Measurements from ENCODE around the gene SPTBN1. TPM values are rescaled to one million over a fixed set of nuclear protein-coding genes. Genes with fewer than 3 reads are reported as not detected.

SPTBN1 gene
- total and polyA plus RNA-seq, 2 of the 13 experiments (the other 11 are each of a cell fraction or from before 2014, with no cell fraction given): 123 to 299 TPM

- TF ChIP-seq GABPA (IDR thresholded peaks at IDR 0.05; ENCODE audit: low read depth, low read length): no peak
- no peak for TF ChIP-seq GABPA (CRISPR knock-in tag; IDR thresholded peaks at IDR 0.05; ENCODE audit: low read depth)
- no peak for TF ChIP-seq MTF1 (CRISPR knock-in tag; IDR thresholded peaks at IDR 0.05)
- TF ChIP-seq KLF12 (CRISPR knock-in tag; IDR thresholded peaks at IDR 0.05; ENCODE audit: borderline replicate concordance): 0 out of 2 replicates have a peak, but pooled peaks have one; percentile 56
- TF ChIP-seq ZNF615 (CRISPR knock-in tag; IDR thresholded peaks at IDR 0.05; ENCODE audit: borderline replicate concordance): no peak
- TF ChIP-seq IKZF4 (CRISPR knock-in tag; IDR thresholded peaks at IDR 0.05; ENCODE audit: borderline replicate concordance, low read depth, not compliant biosample characterization): no peak
- peak; percentile 58; the same call in 1 of the 2 replicates for TF ChIP-seq RBFOX2 (IDR thresholded peaks at IDR 0.05; ENCODE audit: low read depth, low read length)
- TF ChIP-seq, protein P1, sequence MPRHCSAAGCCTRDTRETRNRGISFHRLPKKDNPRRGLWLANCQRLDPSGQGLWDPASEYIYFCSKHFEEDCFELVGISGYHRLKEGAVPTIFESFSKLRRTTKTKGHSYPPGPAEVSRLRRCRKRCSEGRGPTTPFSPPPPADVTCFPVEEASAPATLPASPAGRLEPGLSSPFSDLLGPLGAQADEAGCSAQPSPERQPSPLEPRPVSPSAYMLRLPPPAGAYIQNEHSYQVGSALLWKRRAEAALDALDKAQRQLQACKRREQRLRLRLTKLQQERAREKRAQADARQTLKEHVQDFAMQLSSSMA (CRISPR knock-in tag; IDR thresholded peaks at IDR 0.05): no peak
- TF ChIP-seq YEATS4 (CRISPR knock-in tag; IDR thresholded peaks at IDR 0.05; ENCODE audit: borderline replicate concordance): no peak; the same call in none of the 2 replicates
- no peak for TF ChIP-seq NR1H2 (CRISPR knock-in tag; IDR thresholded peaks at IDR 0.05; ENCODE audit: borderline replicate concordance, low read depth)
- TF ChIP-seq ELF4 (CRISPR knock-in tag; IDR thresholded peaks at IDR 0.05; ENCODE audit: borderline replicate concordance): no peak
- no peak for TF ChIP-seq ZFP36 (IDR thresholded peaks at IDR 0.05; ENCODE audit: borderline replicate concordance, low read depth, low read length, partially characterized antibody)
- TF ChIP-seq MYNN (CRISPR knock-in tag; IDR thresholded peaks at IDR 0.05; ENCODE audit: low read depth): no peak
- no peak for TF ChIP-seq SOX13 (IDR thresholded peaks at IDR 0.05)
- TF ChIP-seq SOX13 (CRISPR knock-in tag; conservative IDR thresholded peaks at IDR 0.05 in 1 of 2, IDR thresholded peaks at IDR 0.05 in 1 of 2): no peak
- TF ChIP-seq CENPT (CRISPR knock-in tag; IDR thresholded peaks at IDR 0.05; ENCODE audit: low read depth): no peak
- no peak for TF ChIP-seq MEIS2 (CRISPR knock-in tag; IDR thresholded peaks at IDR 0.05)
- no peak for TF ChIP-seq ZMYM2 (CRISPR knock-in tag; IDR thresholded peaks at IDR 0.05)
- no peak; the same call in 1 of the 2 replicates for TF ChIP-seq ZNF788 (CRISPR knock-in tag; IDR thresholded peaks at IDR 0.05; ENCODE audit: borderline replicate concordance)
- no peak for TF ChIP-seq ZNF510 (CRISPR knock-in tag; IDR thresholded peaks at IDR 0.05; ENCODE audit: low read depth)
- no peak; the same call in 1 of the 2 replicates for TF ChIP-seq MAZ (IDR thresholded peaks at IDR 0.05; ENCODE audit: borderline replicate concordance, low read depth, low read length)
- TF ChIP-seq MAZ (CRISPR knock-in tag; IDR thresholded peaks at IDR 0.05; ENCODE audit: low read depth): peak; percentile 11; the same call in 1 of the 2 replicates
- TF ChIP-seq ZNF33B (CRISPR knock-in tag; IDR thresholded peaks at IDR 0.05): no peak
- no peak for TF ChIP-seq ZNF850 (CRISPR knock-in tag; conservative IDR thresholded peaks at IDR 0.05)
- no peak for TF ChIP-seq ZNF766 (CRISPR knock-in tag; IDR thresholded peaks at IDR 0.05; ENCODE audit: borderline replicate concordance)
- no peak for TF ChIP-seq SETDB1 (CRISPR knock-in tag; IDR thresholded peaks at IDR 0.05; ENCODE audit: borderline replicate concordance)
- TF ChIP-seq UBTF (CRISPR knock-in tag; IDR thresholded peaks at IDR 0.05): peak; percentile 94
- no peak for TF ChIP-seq ZNF20 (CRISPR knock-in tag; IDR thresholded peaks at IDR 0.05)
- TF ChIP-seq KLF6 (CRISPR knock-in tag; IDR thresholded peaks at IDR 0.05): no peak
- no peak for TF ChIP-seq U2AF1 (optimal IDR thresholded peaks at IDR 0.05; ENCODE audit: low read depth, low read length)
Measured at GRCh38 chr2:54457323-54458023, 1.3 kb downstream of the SPTBN1 start (continued).
